Brain microvascular endothelial cell (primary cell): ENCODE data around the gene PTPRJ.
"Not testable (repeated sequence)": the region's sequence is repeated elsewhere in the genome, so short reads cannot be mapped to it uniquely, and the experiment has no call there.

Experiments
- DNase-seq: peaks from one replicate; pipeline ENCODE4 v3.0.0-alpha.2; 2020
- H3K27ac ChIP-seq: fragments of 250-450 bp; sonication (Bioruptor Pico); 2 replicates; pipeline ENCODE4 v1.5.1; 2020; ENCODE audit warnings: mild to moderate bottlenecking, moderate library complexity
- H3K27me3 ChIP-seq: fragments of 250-450 bp; sonication (Bioruptor Pico); replicated peaks from 2 replicates; pipeline ENCODE4 v1.5.1; 2020; ENCODE audit warnings: mild to moderate bottlenecking
- H3K36me3 ChIP-seq: fragments of 250-450 bp; sonication (Bioruptor Pico); replicated peaks from 2 replicates; pipeline ENCODE4 v1.5.1; 2020; ENCODE audit warnings: mild to moderate bottlenecking
- H3K4me3 ChIP-seq: 2 replicates; pipeline ENCODE4 v1.5.1; 2011; ENCODE audit warnings: low read depth, mild to moderate bottlenecking, control low read depth, low read length, moderate library complexity
- CTCF ChIP-seq: IDR thresholded peaks from 2 replicates; pipeline ENCODE4 v1.5.1; 2011; ENCODE audit warnings: low read depth, mild to moderate bottlenecking, moderate library complexity, low read length, control low read depth, inconsistent platforms; ENCODE audit errors: missing control alignments
- in situ Hi-C: cut with HindIII; loops from 2 replicates; pipeline ENCODE4 v1.10.0; 2017; ENCODE audit warnings: low sequenced_read_pairs, low pct_ligation_motif_present

PTPRJ gene

DNA sequence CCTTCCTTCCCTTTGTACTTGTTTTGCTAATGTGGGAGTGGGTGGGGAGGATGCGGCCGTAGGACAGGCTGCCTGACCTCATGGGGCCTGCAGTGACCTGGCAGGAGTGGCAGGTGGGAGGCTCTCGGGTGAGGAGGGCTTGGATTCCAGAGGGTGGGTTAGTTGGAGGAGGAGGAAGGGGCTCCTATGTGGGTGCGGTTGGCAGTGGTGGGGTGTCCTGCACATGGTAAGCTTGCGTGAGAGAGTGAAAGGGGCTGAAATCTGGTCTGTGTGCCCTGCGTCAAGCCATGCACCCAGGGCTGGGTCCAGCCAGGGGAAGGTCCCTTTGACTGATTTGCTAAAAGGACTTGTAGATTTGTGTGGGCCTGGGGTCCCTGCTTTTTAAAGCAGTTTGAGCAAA lies 145.5 kb downstream of the PTPRJ start:
- no peak for DNase-seq
- H3K4me3 ChIP-seq, result no peak overlapping the region
- in situ Hi-C loops, result no loop called here
- H3K27ac ChIP-seq, result no peak overlapping the region
- H3K27me3 ChIP-seq, result no peaks in the 10 kb centered on the region
- peaks cover 46% of the 10 kb centered on the region for H3K36me3 ChIP-seq
- TF ChIP-seq CTCF, result no peak

GRCh38 chr11:48127521-48128183 lies 147.3 kb downstream of the PTPRJ start:
- Histone ChIP-seq H3K4me3 (no peak overlapping the region), H3K27ac (no peak overlapping the region), H3K27me3 (no peaks in the 10 kb centered on the region), H3K36me3 (peaks cover 52% of the 10 kb centered on the region)
- in situ Hi-C loops, result no loop called here
- TF ChIP-seq CTCF, result no peak
- DNase-seq, result no peak

GRCh38 chr11:48129697-48130395 lies 149.5 kb downstream of the PTPRJ start:
- Histone ChIP-seq H3K4me3 (no peak overlapping the region), H3K27ac (no peak overlapping the region), H3K27me3 (no peaks in the 10 kb centered on the region), H3K36me3 (peaks cover 59% of the 10 kb centered on the region)
- no peak for TF ChIP-seq CTCF
- no peak for DNase-seq
- in situ Hi-C loops, result no loop called here

DNA sequence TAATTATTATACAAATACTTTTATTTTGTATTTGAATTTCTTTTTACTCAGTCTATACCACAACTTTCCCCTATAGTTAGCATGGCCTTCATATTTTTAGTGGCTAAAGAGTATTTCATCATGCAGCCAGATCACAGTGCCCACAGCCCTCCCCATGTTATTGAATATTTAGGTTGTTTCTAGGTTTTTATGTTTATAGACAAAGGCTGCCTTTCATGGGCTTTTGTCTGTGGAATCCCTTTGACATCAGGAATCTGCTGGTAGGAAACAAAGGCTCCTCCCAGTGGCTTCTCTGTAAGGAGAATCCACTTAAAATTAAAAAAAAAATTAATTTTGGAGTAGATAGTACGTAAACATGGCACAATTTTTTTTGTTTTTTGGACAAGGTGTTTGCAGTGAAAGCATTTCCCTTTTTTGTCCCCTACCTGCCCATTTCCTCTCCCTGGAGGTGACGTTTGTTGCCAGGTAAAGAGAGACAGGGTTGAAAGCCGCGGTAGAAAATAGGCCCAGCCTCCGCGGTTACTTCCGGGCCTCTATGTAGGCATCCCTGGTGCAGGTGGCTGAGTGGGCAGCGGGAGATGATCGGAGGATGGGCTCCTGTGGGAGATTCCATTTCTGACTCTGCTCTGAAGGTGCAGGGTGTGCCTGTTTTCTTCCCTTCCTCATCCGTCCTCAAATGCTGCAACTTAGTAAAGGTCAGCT lies 154.0 kb downstream of the PTPRJ start:
- H3K4me3 ChIP-seq, result no peak overlapping the region
- TF ChIP-seq CTCF, result no peak
- no peak overlapping the region for H3K27ac ChIP-seq
- in situ Hi-C loops, result no loop called here
- H3K36me3 ChIP-seq, result peaks cover 38% of the 10 kb centered on the region
- H3K27me3 ChIP-seq, result no peaks in the 10 kb centered on the region
- DNase-seq, result no peak

DNA sequence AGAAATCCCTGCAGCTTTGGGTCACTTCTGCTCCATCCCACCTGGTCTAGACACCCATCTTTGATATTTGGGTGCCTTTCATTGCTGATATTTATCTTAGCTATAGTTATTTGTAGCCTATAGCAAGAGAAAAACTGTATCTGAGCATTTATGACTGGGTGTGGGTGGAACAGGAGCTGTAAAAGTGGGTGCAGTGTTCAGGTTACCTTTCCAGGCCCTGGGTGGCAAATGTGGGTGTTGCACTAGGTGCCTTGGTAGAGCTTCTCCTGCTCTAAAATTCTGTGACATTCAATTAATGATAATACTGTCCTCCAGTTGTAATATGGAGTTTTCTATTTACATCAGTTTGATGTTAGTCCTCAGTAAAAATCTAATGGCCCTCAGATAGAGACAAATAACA lies 157.9 kb downstream of the PTPRJ start:
- in situ Hi-C loops, result no loop called here
- DNase-seq, result no peak
- peaks cover 33% of the 10 kb centered on the region for H3K36me3 ChIP-seq
- H3K27ac ChIP-seq, result no peak overlapping the region
- H3K27me3 ChIP-seq, result no peaks in the 10 kb centered on the region
- no peak overlapping the region for H3K4me3 ChIP-seq
- TF ChIP-seq CTCF, result no peak

DNA sequence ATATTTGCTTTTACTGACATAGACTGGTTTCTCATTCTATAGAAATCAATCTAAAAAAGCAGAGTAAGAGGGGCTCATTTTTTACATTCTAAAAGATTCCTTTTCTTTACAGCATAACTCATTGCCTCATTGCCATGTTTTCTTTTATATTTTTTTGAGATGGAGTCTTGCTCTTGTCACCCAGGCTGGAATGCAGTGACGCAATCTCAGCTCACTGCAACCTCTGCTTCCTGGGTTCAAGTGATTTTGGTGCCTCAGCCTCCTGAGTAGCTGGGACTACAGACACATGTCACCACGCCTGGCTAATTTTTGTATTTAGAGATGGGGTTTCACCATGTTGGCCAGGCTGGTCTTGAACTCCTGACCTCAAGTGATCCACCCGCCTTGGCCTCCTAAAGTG lies 159.5 kb downstream of the PTPRJ start:
- in situ Hi-C loops, H3K27me3 ChIP-seq, H3K4me3 ChIP-seq: not testable (repeated sequence)
- H3K27ac ChIP-seq, result peak overlapping the region; percentile 52
- peaks cover 41% of the 10 kb centered on the region for H3K36me3 ChIP-seq
- peak; percentile 57 for DNase-seq
